Fibroblast of mammary gland (primary cell): Measurements from ENCODE around the gene AP1S3.

Experiments
- DNase-seq: peaks from one replicate; pipeline ENCODE4 v3.0.0-alpha.2; 2010; ENCODE audit warnings: low read depth
- H3K4me3 ChIP-seq: 2 replicates; pipeline ENCODE4 v1.5.1; 2011; ENCODE audit warnings: low read depth, mild to moderate bottlenecking, low read length, moderate library complexity; ENCODE audit not compliant: control insufficient read depth
- CTCF ChIP-seq: conservative IDR thresholded peaks from 2 replicates; pipeline ENCODE4 v1.5.1; 2011; ENCODE audit warnings: low read depth, low read length, inconsistent platforms; ENCODE audit not compliant: control insufficient read depth, insufficient read depth

Gene AP1S3

GRCh38 chr2:223837287-223838061 lies at the start of gene AP1S3:
AP1S3 (minus strand) TSS chr2:223837582; CDS start chr2:223837450, 132 bp downstream.
- H3K4me3 ChIP-seq = peak within 1 kb of the TSS; percentile 60
- no peak for TF ChIP-seq CTCF
- DNase-seq = peak; percentile 37

GRCh38 chr2:223887127-223887526 lies 49.7 kb upstream of the AP1S3 start:
- DNase-seq = no peak
- H3K4me3 ChIP-seq = no peak overlapping the region
- no peak for TF ChIP-seq CTCF

GRCh38 chr2:223886726-223887125 lies 49.3 kb upstream of the AP1S3 start:
- TF ChIP-seq CTCF = no peak
- no peak overlapping the region for H3K4me3 ChIP-seq

GRCh38 chr2:223884399-223884798 lies 47.0 kb upstream of the AP1S3 start:
- no peak overlapping the region for H3K4me3 ChIP-seq
- TF ChIP-seq CTCF = no peak
- peak; percentile 67 for DNase-seq

More at GRCh38 chr2:223886726-223887125, 49.3 kb upstream of the AP1S3 start:
- DNase-seq = no peak

GRCh38 chr2:223882715-223883114 lies 45.3 kb upstream of the AP1S3 start:
- no peak overlapping the region for H3K4me3 ChIP-seq
- no peak for TF ChIP-seq CTCF
- DNase-seq = no peak

GRCh38 chr2:223880796-223881195 lies 43.4 kb upstream of the AP1S3 start:
- no peak for TF ChIP-seq CTCF
- peak; percentile 17 for DNase-seq

More at GRCh38 chr2:223880796-223881195, 43.4 kb upstream of the AP1S3 start:
- H3K4me3 ChIP-seq = no peak overlapping the region
